Gastroesophageal sphincter (tissue), 4 donors: ENCODE results near the gene PPP4R3A. TPM values are rescaled to one million over a fixed set of nuclear protein-coding genes. Genes with fewer than 3 reads are reported as not detected.

ENCODE experiments used
- ATAC-seq: fragments of 150-250 bp; one replicate; pipeline ENCODE4 v1.9.1; 2016; ENCODE audit warnings: mild to moderate bottlenecking, moderate library complexity
- H3K27ac ChIP-seq, 4 donors: fragments of 200-600 bp; sonication (generic) in 3 of 4; 1 replicate in 3 of 4; 2 replicates in 1 of 4; pipeline ENCODE4 v1.5.1; 2016 to 2019
- H3K27me3 ChIP-seq: fragments of 200-600 bp; sonication (generic); one replicate; pipeline ENCODE4 v1.5.1; 2019
- H3K36me3 ChIP-seq, 2 donors: fragments of 200-600 bp; sonication (generic); one replicate each; pipeline ENCODE4 v1.5.1; 2019; ENCODE audit warnings: control low read depth in 1 of 2
- H3K4me1 ChIP-seq, 3 donors: fragments of 200-600 bp; sonication (generic); 1 replicate in 2 of 3; 2 replicates in 1 of 3; pipeline ENCODE4 v1.5.1; 2016 to 2019; ENCODE audit warnings: control low read depth in 2 of 3
- H3K4me3 ChIP-seq, 2 donors: fragments of 200-600 bp; sonication (generic); one replicate each; pipeline ENCODE4 v1.5.1; 2019; ENCODE audit warnings: mild to moderate bottlenecking in 1 of 2, moderate library complexity in 1 of 2
- H3K9me3 ChIP-seq, 3 donors: fragments of 200-600 bp; sonication (generic); one replicate each; pipeline ENCODE4 v1.5.1; 2017 to 2019; ENCODE audit warnings: control low read depth in 2 of 3
- CTCF ChIP-seq, 4 experiments: fragments of 200-600 bp in 2 of 4; fragments of 450-650 bp in 2 of 4; sonication (generic) in 1 of 4; IDR thresholded peaks; one replicate each; pipeline ENCODE4 v1.5.1; 2017 to 2019; ENCODE audit warnings: antibody characterized with exemption in 4 of 4, mild to moderate bottlenecking in 2 of 4, moderate library complexity in 2 of 4
- EP300 ChIP-seq: sonication (generic); formaldehyde crosslinking; IDR thresholded peaks from one replicate; pipeline ENCODE4 v1.6.1; 2017; ENCODE audit warnings: antibody characterized with exemption, mild to moderate bottlenecking
- POLR2A ChIP-seq, 2 donors: fragments of 450-650 bp; IDR thresholded peaks; one replicate each; pipeline ENCODE4 v1.6.1; 2017; ENCODE audit warnings: antibody characterized with exemption in 2 of 2, mild to moderate bottlenecking in 2 of 2, moderate library complexity in 1 of 2
- POLR2AphosphoS5 ChIP-seq: sonication (generic); formaldehyde crosslinking; IDR thresholded peaks from one replicate; pipeline ENCODE4 v1.6.1; 2017; ENCODE audit warnings: antibody characterized with exemption
- WGBS, 2 donors: methylation state at CpG; one replicate each; pipeline ENCODE4 v1.1.5; 2018; ENCODE audit warnings: low coverage in 1 of 2; 5-methylcytosine and 5-hydroxymethylcytosine counted together
- total RNA-seq, 4 donors: library from RNA; depleted of rRNA; stranded (reverse); fragments of >200 nt; gene quantifications; one replicate each; pipeline ENCODE4 v1.1.0, GENCODE V29; 2016

Gene PPP4R3A
- total RNA-seq, 4 donors from 2014 or later, result 66.5 to 108 (median 77.4) TPM

DNA sequence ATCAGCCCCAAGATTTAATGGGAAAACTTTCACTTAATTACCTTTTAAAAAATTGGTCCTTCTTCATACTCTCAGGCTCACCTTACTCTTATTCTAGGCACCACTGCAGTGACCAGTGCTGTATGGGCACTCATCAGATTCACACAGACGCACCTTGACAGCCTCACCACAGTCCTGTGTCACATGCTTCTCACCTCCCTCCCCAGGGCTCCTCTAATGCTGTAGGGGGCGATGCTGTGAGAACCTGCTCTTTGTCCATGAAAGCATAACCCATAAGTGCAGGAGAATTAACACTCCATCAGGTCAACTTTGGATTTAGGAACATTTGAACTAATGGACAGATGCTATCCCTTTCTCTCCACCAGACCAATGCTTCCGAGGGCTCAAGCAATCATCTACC is 13.9 kb upstream of the PPP4R3A start:
- H3K27me3 ChIP-seq, result peaks cover 7% of the 10 kb centered on the region
- no peak for ATAC-seq
- WGBS, 2 donors, result 33 to 82% methylated on average over 1 to 3 of the region's 3 CpGs
- no peaks in the 10 kb centered on the region for H3K36me3 ChIP-seq
- no peak overlapping the region for H3K27ac ChIP-seq
- H3K9me3 ChIP-seq, result no peaks in the 10 kb centered on the region
- no peaks in the 10 kb centered on the region for H3K4me1 ChIP-seq
- no peak overlapping the region for H3K4me3 ChIP-seq
- TF ChIP-seq POLR2AphosphoS5 (no peak), CTCF (IDR thresholded peaks at IDR 0.05) (no peak), POLR2A (IDR thresholded peaks at IDR 0.05) (no peak), EP300 (no peak)

DNA sequence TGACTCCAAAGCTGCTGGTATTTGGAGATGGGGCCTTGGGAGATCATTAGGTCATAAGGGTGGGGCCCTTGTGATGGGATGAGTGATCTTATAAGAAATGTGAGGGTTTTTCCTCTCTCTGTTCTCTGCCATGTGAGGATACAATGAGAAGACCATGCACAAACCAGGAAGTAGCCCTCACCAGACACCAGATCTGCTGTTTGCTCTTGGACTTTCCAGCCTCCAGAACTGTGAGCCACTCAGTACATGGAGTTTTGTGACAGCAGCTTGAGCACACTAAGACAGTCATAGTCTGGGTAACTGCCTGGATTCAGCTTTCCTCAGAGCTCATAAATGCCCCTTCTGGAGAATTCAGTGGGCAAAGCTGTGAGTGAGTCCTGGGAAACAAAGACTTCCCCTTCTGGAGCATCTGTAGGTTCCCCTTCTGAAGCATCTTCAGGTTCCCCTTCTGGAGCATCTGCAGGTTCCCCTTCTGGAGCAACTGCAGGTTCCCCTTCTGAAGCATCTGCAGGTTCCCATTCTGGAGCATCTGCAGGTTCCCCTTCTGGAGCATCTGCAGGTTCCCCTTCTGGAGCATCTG is 11.0 kb upstream of the PPP4R3A start:
- ATAC-seq, result no peak
- Histone ChIP-seq H3K27ac (no peak overlapping the region), H3K4me3 (no peak overlapping the region), H3K4me1 (no peaks in the 10 kb centered on the region), H3K27me3 (peaks cover 19% of the 10 kb centered on the region), H3K9me3 (no peaks in the 10 kb centered on the region), H3K36me3 (no peaks in the 10 kb centered on the region)
- TF ChIP-seq CTCF (IDR thresholded peaks at IDR 0.05), result no peak
- TF ChIP-seq EP300, result no peak
- TF ChIP-seq POLR2A (IDR thresholded peaks at IDR 0.05), result no peak
- TF ChIP-seq POLR2AphosphoS5, result no peak

GRCh38 chr14:91520138-91520537 is 10.0 kb upstream of the PPP4R3A start:
- peaks cover 19% of the 10 kb centered on the region for H3K27me3 ChIP-seq
- WGBS, 2 donors, result 83 to 88% methylated on average over 2 of the region's 2 CpGs
- no peaks in the 10 kb centered on the region for H3K9me3 ChIP-seq
- no peak overlapping the region for H3K27ac ChIP-seq
- H3K36me3 ChIP-seq, result no peaks in the 10 kb centered on the region
- no peaks in the 10 kb centered on the region for H3K4me1 ChIP-seq
- H3K4me3 ChIP-seq, result no peak overlapping the region
- ATAC-seq, result no peak
- TF ChIP-seq CTCF (IDR thresholded peaks at IDR 0.05) (no peak), EP300 (no peak), POLR2A (IDR thresholded peaks at IDR 0.05) (no peak), POLR2AphosphoS5 (no peak)

- Histone ChIP-seq H3K27ac (no peak overlapping the region), H3K9me3 (no peaks in the 10 kb centered on the region), H3K4me1 (no peaks in the 10 kb centered on the region), H3K4me3 (no peak overlapping the region), H3K36me3 (no peaks in the 10 kb centered on the region), H3K27me3 (peaks cover 19% of the 10 kb centered on the region)
- no peak for TF ChIP-seq POLR2AphosphoS5
- TF ChIP-seq EP300, result no peak
- no peak for TF ChIP-seq POLR2A (IDR thresholded peaks at IDR 0.05)
- no peak for TF ChIP-seq CTCF (IDR thresholded peaks at IDR 0.05)
- 90 to 100% methylated on average over 1 to 5 of the region's 6 CpGs for WGBS, 2 donors
- no peak for ATAC-seq
Observed at GRCh38 chr14:91519239-91520036, 9.3 kb upstream of the PPP4R3A start.
